NCI-H2081 (cell line): ENCODE measurements around the gene INO80B.
"Not testable (repeated sequence)": the region's sequence is repeated elsewhere in the genome, so short reads cannot be mapped to it uniquely, and the experiment has no call there.

Experiments used
- DNase-seq, 2 experiments: peaks; one replicate each; lab custom pipeline; 2025; lab: John Stamatoyannopoulos, UW

Gene INO80B

DNA sequence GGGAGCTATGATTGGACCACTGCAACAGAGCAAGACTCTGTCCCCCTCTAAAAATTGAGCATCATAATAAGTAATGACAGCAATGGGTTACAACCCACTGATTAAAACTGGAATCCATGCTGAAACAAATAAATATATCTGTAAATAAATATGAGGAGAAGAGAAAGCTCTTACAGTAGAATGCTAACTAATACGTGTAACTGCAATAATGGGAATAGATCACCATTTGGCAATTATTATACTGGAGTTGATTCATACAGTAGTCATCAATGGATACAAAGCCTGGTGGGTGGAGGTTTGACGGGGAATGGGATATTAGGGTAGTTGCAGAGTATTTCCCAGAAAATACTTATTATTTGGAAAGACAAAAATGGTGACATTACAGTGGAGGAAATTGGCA lies 6.1 kb upstream of the INO80B start:
- DNase-seq: no peak

DNA sequence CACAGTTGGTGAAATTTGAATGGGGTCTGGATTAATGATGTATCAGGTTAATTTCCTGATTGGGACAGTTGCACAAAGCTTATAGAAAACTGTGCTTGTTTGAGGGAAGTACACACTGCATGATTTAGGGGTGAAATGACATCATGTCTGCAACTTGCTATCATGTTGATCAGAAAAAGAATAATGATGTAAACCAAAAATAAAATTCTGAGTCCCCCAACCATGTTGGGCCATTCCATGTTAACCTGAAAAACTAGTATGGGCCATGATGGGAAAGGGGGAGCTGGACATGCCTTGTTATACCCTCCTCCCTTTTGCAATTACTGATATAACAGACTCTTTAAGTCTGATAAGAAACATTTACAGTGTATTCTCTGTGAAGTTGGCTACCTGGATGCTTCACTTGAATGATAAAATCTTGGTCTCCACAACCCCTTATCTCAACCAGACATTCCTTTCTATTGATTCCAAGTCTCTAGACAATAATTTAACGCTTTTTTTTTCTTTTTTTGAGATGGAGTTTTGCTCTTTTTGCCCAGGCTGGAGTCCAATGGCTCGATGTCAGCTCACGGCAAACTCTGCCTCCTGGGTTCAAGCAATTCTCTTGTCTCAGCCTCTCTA lies 4.2 kb upstream of the INO80B start:
- no peak for DNase-seq

DNA sequence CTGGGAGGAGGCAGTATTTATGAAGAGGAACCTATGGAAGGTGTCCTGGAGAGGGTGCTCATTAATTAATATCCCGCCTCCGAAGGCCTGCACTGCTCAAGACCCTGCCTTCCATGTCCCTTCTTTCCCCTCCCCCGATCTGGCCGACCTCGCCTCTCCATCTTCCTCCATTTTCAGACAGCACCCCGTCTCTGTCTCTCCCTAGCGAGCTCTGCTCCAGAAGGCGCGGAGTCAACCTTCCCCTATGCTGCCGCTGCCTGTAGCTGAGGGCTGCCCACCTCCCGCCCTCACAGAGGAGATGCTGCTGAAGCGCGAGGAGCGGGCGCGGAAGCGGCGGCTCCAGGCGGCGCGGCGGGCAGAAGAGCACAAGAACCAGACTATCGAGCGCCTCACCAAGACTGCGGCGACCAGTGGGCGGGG lies 2.3 kb downstream of the INO80B start:
- no peak for DNase-seq

- peak; percentile 85 to 87 for DNase-seq
Measured at GRCh38 chr2:74457549-74458131, 2.8 kb downstream of the INO80B start.

DNA sequence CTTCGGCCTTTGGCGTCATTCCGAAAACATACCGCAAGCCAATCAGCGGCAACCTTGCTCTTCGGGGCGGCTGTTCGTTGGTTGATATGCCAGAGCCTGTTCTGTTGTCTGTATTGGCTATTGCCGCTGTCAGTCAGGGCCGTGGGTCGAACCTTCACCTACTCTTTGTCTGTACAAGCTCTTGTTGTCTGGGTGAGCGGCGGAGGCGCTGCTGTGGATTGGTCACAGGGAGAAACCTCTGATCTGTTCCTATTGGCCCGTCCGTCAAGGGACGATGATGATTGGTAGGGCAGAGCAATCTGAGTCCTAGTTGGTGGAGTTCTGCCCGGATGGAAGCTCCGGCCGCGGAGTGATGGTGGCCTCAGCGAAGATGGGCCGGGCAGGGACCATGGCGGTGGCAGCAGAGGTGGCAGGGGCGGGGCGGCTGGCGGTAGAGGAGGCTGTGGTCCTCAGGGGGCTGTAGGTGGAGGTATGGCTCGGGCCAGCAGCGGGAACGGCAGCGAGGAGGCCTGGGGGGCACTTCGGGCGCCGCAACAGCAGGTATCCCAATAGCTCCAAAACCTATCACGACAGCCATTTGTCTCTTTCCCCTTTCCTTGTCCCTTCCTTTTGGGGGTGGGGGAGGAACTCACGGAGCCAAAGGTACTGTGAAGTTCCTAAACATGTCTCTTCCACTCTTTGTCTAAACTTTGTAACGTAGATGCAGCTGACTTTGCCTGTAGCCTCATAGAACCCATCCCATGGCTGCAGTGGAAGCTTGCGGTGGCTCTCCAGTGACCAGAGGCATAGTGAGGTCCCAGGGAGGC lies 3.4 kb downstream of the INO80B start, which contains the start of gene WBP1:
Gene WBP1, plus strand, starts transcription at position 307 of the 806 bp plus-strand sequence. Its CDS starts 165 bp downstream, at position 472.
- DNase-seq: peak; percentile 99 to 100

DNA sequence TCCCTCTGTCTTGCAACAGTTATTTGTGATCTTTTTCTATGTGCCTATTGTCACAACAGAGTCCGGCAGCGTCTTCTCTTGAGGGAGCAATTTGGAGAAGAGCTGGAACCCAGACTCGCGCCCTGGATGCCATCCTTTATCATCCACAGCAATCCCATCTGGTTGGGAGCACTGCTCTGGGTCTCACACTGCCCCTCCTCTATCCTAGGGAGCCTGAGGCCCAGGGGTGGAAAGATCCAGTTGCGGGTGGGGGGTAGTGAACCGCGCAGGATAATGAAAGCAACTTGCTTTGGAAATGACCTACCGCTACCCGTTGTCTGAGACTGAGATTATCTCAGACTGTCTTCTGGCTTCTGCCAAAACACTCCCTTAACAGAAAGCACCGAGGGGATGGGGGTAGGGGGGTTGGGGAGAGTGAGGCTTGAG lies 4.1 kb downstream of the INO80B start:
- no peak for DNase-seq

DNA sequence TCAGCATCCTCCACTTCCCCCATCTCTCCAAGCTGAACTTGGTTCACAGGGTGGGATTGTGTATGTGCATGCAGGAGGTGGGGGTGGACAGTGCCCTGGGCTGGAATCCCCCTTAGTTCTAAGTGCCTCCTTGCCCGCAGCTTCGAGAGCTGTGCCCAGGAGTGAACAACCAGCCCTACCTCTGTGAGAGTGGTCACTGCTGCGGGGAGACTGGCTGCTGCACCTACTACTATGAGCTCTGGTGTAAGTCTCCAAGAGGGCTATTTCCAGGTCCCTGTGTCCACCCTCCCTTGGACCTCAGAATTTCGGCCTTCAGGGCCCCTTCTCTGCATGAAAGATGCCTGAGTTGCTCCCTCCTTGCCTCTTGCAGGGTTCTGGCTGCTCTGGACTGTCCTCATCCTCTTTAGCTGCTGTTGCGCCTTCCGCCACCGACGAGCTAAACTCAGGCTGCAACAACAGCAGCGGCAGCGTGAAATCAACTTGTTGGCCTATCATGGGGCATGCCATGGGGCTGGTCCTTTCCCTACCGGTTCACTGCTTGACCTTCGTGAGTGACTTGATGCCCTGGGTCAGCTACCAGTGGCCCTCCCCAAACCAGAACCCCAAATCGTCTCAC lies 4.7 kb downstream of the INO80B start:
- DNase-seq: not testable (repeated sequence)

DNA sequence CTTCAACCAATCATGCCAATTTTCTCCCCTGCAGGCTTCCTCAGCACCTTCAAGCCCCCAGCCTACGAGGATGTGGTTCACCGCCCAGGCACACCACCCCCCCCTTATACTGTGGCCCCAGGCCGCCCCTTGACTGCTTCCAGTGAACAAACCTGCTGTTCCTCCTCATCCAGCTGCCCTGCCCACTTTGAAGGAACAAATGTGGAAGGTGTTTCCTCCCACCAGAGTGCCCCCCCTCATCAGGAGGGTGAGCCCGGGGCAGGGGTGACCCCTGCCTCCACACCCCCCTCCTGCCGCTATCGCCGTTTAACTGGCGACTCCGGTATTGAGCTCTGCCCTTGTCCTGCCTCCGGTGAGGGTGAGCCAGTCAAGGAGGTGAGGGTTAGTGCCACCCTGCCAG lies 5.3 kb downstream of the INO80B start:
- DNase-seq: not testable (repeated sequence)

DNA sequence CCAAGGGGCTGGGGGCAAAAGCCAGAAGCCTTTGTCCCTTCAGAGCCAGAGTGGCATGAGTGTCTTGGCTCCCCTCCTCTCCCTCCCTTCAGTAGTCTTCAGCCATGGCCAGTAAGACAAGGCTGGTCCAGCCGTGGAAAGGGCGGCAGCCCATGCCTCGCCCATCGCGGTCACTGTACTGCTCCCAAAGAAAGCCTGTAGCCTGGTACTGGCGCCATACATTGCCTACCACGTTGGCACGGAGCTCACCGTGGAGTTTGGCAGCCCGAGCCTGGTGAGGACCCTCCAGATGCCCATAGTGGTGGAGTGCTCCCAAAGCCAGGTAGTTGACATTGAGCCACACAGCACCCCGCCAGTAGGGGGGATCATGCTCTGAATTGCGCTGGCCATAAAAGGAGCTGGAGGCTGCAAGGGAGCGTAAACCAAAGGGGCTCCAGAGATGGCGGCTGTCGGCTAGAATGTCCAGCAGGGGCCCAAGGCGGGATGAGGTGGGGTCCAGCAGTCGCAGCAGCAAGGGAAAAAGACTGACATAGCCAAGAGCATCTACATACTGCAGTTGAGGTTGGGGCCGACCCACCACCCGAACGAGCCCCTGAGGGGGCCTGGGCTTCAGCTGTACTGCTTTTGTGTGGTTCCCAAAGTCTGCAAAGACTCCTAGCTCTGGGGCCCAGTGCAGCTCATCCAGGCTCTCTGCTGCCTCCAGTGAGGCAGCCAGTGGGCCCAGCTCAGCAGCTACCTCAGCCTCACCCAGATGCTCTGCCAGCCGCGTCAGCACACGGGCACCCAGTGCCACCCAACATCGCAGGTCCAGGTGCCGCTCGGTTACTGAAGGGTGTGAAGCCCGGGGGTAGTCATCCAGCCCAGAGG lies 6.5 kb downstream of the INO80B start:
- no peak for DNase-seq

DNA sequence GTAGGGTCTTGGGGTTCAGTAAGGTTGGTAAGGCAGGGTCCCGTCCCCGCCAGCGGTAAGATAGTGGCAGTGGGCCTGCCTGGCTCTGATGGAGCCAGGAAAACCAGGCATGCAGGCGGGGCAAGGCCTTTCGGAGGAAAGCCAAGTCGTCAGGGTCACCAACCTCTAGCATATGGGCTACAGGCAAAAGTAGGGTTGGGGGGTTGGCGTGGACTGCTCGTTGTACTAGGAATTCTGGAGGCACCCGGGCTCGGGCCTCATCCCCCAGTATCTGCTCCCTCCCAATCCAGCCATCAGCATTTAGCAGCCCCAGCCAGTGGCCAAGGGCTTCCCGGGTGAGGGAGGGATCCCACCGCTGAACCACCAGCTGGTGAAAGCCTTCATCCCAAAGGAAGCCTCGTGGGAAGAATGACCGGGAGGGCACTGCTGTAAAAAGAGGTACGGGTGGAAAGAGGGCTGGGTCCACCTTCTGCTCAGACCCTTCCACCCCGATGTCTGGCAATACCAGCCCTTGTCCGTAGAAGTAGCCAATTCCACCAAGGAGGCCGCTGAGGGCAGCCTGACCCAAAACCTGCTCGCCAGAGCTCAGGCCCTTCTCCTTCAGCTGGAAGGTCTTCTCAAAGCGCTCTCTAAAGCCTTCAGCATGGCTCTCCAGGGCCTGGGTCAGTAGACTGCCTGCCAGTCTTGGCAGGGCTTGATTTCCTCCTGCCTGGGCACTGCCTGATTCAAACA lies 7.3 kb downstream of the INO80B start:
- DNase-seq: no peak

GRCh38 chr2:74462786-74463105 lies 7.9 kb downstream of the INO80B start:
- no peak for DNase-seq

GRCh38 chr2:74464406-74464805 lies 9.5 kb downstream of the INO80B start:
- DNase-seq: no peak

GRCh38 chr2:74470742-74471141 lies 15.9 kb downstream of the INO80B start:
- not testable (repeated sequence) for DNase-seq

- no peak for DNase-seq
Measured at GRCh38 chr2:74471332-74472065, 16.6 kb downstream of the INO80B start.

DNA sequence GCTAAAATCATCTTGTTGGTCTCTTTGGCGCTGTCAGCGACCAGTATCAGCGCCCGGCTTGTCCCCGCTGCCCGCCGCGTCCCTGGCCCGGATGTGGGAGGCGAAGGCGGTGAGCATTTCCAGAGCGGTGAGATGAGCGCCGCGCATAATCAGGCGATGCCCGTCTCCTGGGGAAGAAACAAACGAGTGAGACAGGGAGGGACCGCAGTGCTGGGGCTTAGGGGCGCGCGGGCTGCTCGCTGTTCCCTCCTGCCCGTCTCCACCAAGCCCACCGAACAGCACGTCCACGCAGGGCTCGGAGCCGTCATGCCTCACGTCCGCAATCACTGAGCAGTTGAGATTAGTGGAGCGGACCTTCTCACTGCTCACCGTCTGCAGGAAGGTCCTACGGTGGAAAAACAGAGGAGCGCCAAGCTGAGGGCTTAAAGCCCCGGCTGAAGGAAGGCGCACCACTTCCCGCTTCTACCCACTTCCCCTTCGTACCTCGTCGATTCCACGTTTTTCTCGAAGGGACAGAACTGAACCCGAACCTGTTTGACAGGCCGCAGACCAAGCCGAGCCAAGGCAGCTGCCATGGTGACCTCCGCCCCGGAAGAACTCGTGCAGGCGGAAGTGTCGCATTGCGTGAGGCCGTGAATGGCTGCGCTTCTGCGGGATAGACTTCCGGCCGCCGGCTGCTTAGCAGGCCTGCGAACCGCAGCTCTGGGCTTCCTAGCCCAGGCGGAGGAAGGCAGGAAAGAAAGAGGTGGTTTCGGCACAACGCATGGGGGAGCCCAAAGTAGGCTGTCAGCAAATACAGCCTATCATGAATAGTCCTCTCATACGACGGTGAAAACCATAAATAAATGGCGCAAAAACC lies 17.4 kb downstream of the INO80B start, which contains the start of gene MRPL53:
Gene MRPL53, minus strand, starts transcription at position 595 of the 859 bp plus-strand sequence. Its CDS starts 20 bp downstream, at position 575.
- DNase-seq: peak; percentile 94 to 95

DNA sequence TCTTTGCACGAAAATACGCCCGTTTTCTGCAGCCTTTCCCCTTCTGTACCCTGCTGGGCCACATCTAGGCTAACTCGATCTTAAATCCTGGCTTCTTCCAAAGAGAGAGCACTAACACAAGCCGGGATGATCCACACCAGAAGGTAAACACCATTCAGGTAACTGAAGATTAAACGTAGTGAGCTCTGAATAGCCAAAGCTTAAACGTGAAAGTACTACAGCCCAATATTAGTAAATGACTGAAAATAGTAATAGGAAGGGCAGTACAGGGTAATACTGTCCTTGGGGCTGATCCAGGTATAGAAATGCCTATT lies 18.0 kb downstream of the INO80B start:
- DNase-seq: no peak

- DNase-seq: no peak
Measured at GRCh38 chr2:74474481-74474880, 19.6 kb downstream of the INO80B start.

GRCh38 chr2:74474899-74475298 lies 20.0 kb downstream of the INO80B start:
- no peak for DNase-seq

DNA sequence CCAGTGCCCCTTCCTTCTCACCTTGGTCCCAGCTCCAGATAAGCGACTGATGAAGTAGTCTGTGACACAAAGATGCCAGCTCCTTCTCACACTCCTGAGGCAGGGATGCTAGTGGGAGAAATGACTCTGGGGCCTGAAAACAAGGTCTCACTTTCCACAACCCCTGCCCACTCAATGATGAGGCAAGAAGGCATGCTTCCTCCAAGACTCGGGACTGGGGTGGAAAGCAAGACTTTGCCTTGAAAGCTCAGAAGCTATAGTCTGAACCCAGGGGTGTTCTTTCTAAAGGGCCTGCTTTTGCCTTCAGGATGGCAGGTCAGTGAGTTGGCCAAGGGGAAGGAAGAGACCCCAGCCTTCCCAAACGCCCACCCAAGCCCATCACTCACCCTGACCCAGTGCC lies 26.5 kb downstream of the INO80B start:
- DNase-seq: no peak
